ENCODE data around the gene ALPP.

- no peak for TF ChIP-seq GABPA (IDR thresholded peaks at IDR 0.05; ENCODE audit: low read depth, low read length)
- no peak for TF ChIP-seq GABPA (CRISPR knock-in tag; IDR thresholded peaks at IDR 0.05; ENCODE audit: low read depth)
- no peak for TF ChIP-seq JUND (CRISPR knock-in tag; IDR thresholded peaks at IDR 0.05)
- TF ChIP-seq, protein P1, sequence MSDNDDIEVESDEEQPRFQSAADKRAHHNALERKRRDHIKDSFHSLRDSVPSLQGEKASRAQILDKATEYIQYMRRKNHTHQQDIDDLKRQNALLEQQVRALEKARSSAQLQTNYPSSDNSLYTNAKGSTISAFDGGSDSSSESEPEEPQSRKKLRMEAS (IDR thresholded peaks at IDR 0.05): no peak
- no peak for TF ChIP-seq RORA (CRISPR knock-in tag; IDR thresholded peaks at IDR 0.05)
- TF ChIP-seq, protein P2, sequence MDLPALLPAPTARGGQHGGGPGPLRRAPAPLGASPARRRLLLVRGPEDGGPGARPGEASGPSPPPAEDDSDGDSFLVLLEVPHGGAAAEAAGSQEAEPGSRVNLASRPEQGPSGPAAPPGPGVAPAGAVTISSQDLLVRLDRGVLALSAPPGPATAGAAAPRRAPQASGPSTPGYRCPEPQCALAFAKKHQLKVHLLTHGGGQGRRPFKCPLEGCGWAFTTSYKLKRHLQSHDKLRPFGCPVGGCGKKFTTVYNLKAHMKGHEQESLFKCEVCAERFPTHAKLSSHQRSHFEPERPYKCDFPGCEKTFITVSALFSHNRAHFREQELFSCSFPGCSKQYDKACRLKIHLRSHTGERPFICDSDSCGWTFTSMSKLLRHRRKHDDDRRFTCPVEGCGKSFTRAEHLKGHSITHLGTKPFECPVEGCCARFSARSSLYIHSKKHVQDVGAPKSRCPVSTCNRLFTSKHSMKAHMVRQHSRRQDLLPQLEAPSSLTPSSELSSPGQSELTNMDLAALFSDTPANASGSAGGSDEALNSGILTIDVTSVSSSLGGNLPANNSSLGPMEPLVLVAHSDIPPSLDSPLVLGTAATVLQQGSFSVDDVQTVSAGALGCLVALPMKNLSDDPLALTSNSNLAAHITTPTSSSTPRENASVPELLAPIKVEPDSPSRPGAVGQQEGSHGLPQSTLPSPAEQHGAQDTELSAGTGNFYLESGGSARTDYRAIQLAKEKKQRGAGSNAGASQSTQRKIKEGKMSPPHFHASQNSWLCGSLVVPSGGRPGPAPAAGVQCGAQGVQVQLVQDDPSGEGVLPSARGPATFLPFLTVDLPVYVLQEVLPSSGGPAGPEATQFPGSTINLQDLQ (CRISPR knock-in tag; IDR thresholded peaks at IDR 0.05): no peak
- TF ChIP-seq, protein P3, sequence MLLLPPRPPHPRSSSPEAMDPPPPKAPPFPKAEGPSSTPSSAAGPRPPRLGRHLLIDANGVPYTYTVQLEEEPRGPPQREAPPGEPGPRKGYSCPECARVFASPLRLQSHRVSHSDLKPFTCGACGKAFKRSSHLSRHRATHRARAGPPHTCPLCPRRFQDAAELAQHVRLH (CRISPR knock-in tag; IDR thresholded peaks at IDR 0.05; ENCODE audit: borderline replicate concordance, low read depth): no peak
- TF ChIP-seq ARID3A (IDR thresholded peaks at IDR 0.05; ENCODE audit: low read depth, low read length): no peak
These were observed 25.9 kb upstream of the ALPP start for GRCh38 chr2:232352511-232353091.
